Measurements from ENCODE around the gene PLPPR5. TPM values are rescaled to one million over a fixed set of nuclear protein-coding genes. Genes with fewer than 3 reads are reported as not detected.
"Not testable (repeated sequence)": the region's sequence is repeated elsewhere in the genome, so short reads cannot be mapped to it uniquely, and the experiment has no call there.

Gene PLPPR5
- total and polyA plus RNA-seq, 9 of the 15 experiments (the other 6 are each of a cell fraction or from before 2014, with no cell fraction given): not detected

DNA sequence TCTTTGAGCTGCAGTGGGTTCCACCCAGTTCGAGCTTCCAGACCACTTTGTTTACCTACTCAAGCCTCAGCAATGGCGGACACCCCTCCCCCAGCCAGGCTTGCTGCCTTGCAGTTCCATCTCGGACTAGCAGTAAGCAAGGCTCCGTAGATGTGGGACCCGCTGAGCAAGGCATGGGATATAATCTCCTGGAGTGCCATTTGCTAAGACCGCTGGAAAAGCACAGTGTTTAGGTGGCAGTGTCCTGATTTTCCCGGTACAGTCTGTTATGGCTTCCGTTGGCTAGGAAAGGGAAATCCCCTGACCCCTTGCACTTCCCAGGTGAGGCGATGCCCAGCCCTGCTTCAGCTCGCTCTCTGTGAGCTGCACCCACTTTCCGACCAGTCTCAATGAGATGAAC lies 123.4 kb downstream of the PLPPR5 start:
- FAIRE-seq; H3K79me2 ChIP-seq (ENCODE audit: control insufficient read depth, insufficient read depth, low read length); H3K36me3 ChIP-seq (ENCODE audit: control insufficient read depth, insufficient read depth, low read length); H3K4me1 ChIP-seq (replicated peaks in 1 of 2; ENCODE audit: control insufficient read depth in 2 of 2, insufficient read depth in 2 of 2, low read length in 2 of 2); H3K9me3 ChIP-seq (replicated peaks; ENCODE audit: control insufficient read depth, insufficient read depth, low read depth, low read length); H2AFZ ChIP-seq (ENCODE audit: low read depth, low read length); DNase-seq (ENCODE audit: extremely low read depth in 1 of 4, low spot score in 3 of 4); H3K27me3 ChIP-seq (ENCODE audit: control insufficient read depth in 2 of 2, insufficient read depth in 2 of 2, low read length in 2 of 2); in situ Hi-C loops (cut with MboI); H3K4me3 ChIP-seq; H4K20me1 ChIP-seq (replicated peaks; ENCODE audit: control insufficient read depth, insufficient read depth, low read length); H3K27ac ChIP-seq (ENCODE audit: extremely low read depth, low read depth, low read length); ATAC-seq; H3K4me2 ChIP-seq (ENCODE audit: insufficient read depth, low read length); BruUV-seq (replicated peaks); CTCF ChIA-PET (ENCODE audit: low intra/inter-chr PET ratio); intact Hi-C loops (cut with micrococcal nuclease); H3K9me1 ChIP-seq (ENCODE audit: control insufficient read depth, insufficient read depth, low read length); H3K9ac ChIP-seq (ENCODE audit: insufficient read depth in 1 of 2, low read depth in 2 of 2, low read length in 2 of 2): not testable (repeated sequence)
- WGBS (ENCODE audit: insufficient coverage, low coverage, missing lambda C conversion rate): 4% methylated on average over 10 of the region's 11 CpGs
- POLR2A ChIA-PET: interaction anchor here (0.9 kb wide), 1 partner anchor 209 kb away, joined by 3 read pairs; no protein-coding TSS in a partner anchor

DNA sequence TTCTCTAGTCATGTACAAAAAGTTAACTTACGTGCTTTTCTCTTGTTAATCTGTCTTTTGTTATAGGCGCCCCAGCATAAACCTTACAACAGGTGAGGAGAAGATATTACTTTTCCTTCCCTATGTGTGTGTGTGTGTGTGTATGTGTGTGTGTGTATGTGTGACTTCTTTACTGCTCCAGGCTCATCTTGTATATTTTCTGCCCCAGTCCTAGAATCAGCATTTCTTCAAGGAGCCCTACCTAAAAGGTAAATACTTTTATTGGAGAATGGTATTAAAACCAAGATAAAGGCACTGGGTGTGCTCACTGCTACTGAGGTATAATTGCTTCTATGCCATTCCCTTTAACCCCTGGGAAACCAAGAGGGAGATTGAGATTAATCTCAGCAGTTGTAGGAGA lies 129.8 kb downstream of the PLPPR5 start:
- no TSS peak for BruUV-seq (replicated peaks)

More for the DNA sequence above, 129.8 kb downstream of the PLPPR5 start:
- ChIA-PET POLR2A (no interaction called here), CTCF (ENCODE audit: low intra/inter-chr PET ratio) (no interaction called here)
- FAIRE-seq (no peak), DNase-seq (ENCODE audit: extremely low read depth in 1 of 4, low spot score in 3 of 4) (no peak), ATAC-seq (no peak)
- H4K20me1 ChIP-seq (replicated peaks; ENCODE audit: control insufficient read depth, insufficient read depth, low read length): no peaks in the 10 kb centered on the region
- H3K27me3 ChIP-seq (ENCODE audit: control insufficient read depth in 2 of 2, insufficient read depth in 2 of 2, low read length in 2 of 2): no peaks in the 10 kb centered on the region
- no peak overlapping the region for H3K9ac ChIP-seq (ENCODE audit: insufficient read depth in 1 of 2, low read depth in 2 of 2, low read length in 2 of 2)
- intact Hi-C loops (cut with micrococcal nuclease) (no loop called here), in situ Hi-C loops (cut with MboI) (no loop called here)
- H2AFZ ChIP-seq (ENCODE audit: low read depth, low read length): no peak overlapping the region
- no peaks in the 10 kb centered on the region for H3K4me1 ChIP-seq (replicated peaks in 1 of 2; ENCODE audit: control insufficient read depth in 2 of 2, insufficient read depth in 2 of 2, low read length in 2 of 2)
- H3K4me2 ChIP-seq (ENCODE audit: insufficient read depth, low read length): no peak overlapping the region
- no peaks in the 10 kb centered on the region for H3K36me3 ChIP-seq (ENCODE audit: control insufficient read depth, insufficient read depth, low read length)
- 0% methylated on average over 2 of the region's 2 CpGs for WGBS (ENCODE audit: insufficient coverage, low coverage, missing lambda C conversion rate)
- H3K9me3 ChIP-seq (replicated peaks; ENCODE audit: control insufficient read depth, insufficient read depth, low read depth, low read length): no peaks in the 10 kb centered on the region
- H3K27ac ChIP-seq (ENCODE audit: extremely low read depth, low read depth, low read length): no peak overlapping the region
- no peak overlapping the region for H3K4me3 ChIP-seq
- TF ChIP-seq ZNF444 (CRISPR knock-in tag; IDR thresholded peaks at IDR 0.05) (no peak), POLR3A (IDR thresholded peaks at IDR 0.05; ENCODE audit: borderline replicate concordance, extremely low read depth, insufficient read depth, insufficient read length) (no peak), NCOA6 (IDR thresholded peaks at IDR 0.05) (no peak)
- no peaks in the 10 kb centered on the region for H3K9me1 ChIP-seq (ENCODE audit: control insufficient read depth, insufficient read depth, low read length)
- H3K79me2 ChIP-seq (ENCODE audit: control insufficient read depth, insufficient read depth, low read length): no peaks in the 10 kb centered on the region
